GM19372 (cell line): ENCODE results near the gene INPP5A.
"Not testable (repeated sequence)": the region's sequence is repeated elsewhere in the genome, so short reads cannot be mapped to it uniquely, and the experiment has no call there.

ENCODE experiments used
- ATAC-seq: cut with Tn5 transposase; IDR thresholded peaks from one replicate; pipeline ENCODE4 v1.9.1; 2021; ENCODE audit warnings: mild to moderate bottlenecking, low read depth, moderate library complexity; ENCODE audit not compliant: unreplicated experiment

INPP5A gene

DNA sequence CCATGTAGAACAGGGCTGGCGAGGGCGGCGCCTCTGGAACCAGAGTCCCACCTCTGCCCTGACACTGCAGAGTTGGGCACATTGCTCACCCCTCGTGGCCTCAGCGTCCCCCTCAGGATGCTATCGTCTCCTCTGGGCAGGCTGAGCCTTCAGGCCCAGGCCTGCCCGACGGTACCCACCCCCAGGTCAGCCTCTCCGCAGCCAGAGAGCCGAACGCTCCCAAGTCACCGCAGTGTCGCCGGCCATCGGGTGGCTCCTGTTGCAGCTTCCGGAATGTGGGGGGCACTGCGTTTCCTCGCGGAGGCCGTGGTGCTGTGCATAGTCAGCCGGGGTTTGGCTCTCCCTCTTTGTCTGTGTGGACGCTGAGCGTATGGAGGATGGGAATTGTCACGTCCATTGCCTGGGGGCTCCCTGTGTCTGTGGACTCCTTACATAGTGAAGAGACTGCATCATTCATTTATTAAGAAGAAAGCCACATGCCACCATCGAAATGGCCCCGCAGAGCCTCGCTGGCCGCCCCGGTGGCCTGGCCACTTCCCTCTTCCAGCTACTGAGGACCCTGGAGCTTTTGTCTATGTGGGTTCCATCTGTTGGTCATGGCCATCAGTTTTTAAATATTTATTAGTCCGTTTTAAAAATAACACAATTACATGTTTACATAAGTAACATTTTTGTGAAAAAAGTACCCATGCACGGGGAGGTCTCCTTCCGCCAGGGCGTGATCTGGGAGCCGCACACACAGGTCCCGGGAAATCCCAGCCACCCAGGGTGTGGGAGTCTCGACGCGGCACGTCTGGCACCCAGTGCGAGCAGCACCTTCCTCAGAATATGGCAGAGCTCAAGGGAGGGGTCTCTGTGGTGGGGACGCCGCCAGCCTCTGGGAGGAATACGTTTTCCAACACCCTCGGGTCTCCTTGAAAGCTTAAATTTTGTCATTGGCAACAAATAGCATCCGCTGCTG, 232.8 kb downstream of the INPP5A start:
- ATAC-seq, result no peak

DNA sequence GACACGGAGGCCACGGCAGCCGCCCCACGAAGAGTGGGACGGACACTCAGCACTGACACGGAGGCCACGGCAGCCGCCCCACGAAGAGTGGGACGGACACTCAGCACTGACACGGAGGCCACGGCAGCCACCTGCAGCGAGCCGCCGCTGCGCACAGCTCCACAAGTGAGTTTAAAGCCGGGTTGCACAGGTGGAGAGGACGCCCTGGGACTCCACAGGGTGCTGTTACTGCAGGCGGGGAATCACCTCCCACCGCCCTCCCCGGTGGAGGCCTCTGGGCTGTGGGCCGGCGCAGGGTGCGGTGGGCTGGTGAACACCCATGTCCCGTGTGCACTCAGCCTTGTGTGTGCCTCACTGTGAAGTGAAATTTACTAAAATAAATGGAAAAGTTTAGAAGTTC, 235.2 kb downstream of the INPP5A start:
- not testable (repeated sequence) for ATAC-seq

DNA sequence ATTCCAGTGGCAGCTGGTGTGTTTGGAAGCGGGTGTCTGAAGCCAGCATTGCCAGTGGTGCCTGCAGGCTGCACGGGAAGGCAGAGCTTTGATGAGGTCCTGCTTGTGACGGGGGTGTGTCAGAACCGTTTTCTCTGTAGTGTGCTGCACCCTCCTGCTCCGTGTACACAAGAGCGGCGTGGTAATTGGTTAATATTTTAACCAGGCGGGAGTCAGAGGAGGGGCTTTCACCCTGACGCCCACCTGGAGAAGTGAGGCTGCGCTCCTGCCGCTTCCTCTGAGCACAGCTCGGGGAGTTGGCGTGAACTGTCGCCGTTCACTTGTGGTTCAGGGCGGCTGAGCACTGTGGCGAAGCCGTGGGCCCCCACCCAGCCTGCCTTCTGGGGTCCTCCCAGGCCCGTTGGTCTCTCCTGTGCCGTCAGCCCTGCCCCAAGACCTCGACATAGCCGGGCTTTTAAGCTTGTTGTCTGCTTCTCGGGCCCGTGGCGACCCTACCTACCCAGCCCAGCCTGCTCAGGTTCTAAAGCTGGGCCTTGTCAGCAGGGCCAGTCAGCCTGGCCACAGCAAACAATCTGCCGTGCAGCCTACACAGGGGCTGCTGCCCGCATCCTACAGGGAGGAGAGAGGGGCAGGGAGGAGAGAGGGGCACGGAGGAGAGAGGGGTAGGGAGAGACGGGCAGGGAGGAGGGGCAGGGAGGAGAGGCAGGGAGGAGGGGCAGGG, 236.8 kb downstream of the INPP5A start:
- no peak for ATAC-seq

DNA sequence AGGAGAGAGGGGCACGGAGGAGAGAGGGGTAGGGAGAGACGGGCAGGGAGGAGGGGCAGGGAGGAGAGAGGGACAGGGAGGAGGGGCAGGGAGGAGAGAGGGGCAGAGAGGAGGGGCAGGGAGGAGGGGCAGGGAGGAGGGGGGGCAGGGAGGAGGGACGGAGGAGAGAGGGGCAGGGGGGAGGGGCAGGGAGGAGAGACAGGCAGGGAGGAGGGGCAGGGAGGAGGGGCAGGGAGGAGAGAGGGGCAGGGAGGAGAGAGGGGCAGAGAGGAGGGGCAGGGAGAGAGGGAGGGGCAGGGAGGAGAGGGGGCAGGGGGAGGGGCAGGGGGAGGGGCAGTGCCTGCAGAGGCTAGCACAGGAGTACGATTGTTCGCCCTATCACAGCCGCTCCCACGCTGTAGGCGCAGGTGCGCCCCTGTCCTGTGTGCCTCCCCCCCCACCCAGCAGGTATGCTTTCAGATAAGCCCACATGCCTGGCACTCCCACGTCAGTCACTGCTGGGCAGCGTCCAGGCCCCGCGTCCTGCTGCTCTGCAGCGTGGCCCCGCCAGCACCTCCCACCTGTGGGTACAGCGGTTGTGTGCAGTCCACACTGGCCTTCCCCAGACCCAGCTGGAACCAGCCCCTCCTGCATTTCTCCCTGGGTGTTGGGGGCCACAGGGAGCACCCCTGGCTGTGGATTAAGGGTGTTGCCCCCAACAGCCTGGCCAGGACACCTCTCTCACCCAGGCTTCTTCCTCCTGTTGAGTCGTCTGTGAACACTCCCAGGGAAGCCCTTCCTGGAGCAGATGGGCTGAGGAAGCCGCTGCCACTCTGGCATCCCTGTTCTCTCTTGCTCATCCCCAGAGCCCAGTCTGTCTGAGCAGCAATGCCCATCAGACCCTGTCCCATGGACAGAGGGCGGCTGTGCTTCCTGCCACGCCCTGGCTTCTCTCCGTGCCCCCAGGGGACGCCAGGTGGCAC, 237.6 kb downstream of the INPP5A start:
- ATAC-seq, result no peak

DNA sequence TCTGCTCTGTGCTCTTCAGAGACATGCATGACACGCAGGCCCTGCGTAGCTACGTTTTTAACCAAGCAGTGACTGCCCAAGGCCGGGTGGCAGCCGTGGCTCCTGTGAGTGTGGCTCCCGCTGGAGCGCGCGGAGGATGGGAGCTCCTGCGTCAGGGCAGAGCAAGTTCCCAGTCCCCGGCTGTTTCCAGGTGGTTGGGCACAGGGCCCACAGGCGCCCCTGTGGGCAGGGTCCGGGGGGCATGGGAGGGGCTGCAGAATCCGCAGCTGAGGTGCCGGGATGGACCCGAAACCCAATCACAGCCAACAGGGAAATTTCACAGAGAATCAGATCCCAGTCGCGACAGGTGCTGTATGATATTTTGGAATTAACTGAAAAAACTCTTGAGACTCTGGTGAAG, 238.6 kb downstream of the INPP5A start:
- no peak for ATAC-seq

DNA sequence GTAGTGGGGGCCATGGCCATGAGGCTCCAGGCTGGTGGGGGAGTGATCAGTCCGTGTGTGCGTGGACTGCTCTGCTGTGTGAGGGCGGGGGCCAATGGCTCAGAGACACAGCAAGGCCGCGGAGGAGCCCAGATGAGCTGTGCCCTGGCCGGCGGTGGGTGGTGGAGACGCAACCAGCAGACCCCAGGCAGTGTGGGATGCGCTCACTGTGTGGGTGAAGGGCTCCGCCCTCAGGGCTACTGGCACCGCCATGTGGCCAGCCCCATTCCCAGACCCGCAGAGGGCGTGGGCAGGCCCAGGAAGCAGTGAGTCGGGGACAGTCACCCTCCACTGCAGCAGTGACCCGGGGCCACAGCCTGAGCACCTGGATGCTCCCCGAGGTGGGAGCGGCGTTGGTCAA, 239.2 kb downstream of the INPP5A start:
- ATAC-seq, result no peak

DNA sequence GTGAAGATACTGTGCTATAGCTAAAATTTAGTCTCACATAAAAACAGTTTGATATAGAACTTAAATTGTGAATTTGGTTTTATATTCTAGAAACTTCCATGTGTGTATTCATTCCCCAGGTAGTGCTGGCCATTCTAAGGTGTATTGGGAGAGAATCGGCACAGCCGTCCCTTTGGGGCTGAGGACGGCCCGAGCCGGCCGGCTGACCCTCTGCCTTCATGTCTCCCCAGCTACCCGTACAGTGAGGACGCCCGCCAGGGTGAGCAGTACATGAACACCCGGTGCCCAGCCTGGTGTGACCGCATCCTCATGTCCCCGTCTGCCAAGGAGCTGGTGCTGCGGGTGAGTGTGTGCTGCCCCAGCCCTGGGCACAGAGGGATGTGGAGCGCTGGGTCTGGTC, 239.9 kb downstream of the INPP5A start:
- no peak for ATAC-seq

DNA sequence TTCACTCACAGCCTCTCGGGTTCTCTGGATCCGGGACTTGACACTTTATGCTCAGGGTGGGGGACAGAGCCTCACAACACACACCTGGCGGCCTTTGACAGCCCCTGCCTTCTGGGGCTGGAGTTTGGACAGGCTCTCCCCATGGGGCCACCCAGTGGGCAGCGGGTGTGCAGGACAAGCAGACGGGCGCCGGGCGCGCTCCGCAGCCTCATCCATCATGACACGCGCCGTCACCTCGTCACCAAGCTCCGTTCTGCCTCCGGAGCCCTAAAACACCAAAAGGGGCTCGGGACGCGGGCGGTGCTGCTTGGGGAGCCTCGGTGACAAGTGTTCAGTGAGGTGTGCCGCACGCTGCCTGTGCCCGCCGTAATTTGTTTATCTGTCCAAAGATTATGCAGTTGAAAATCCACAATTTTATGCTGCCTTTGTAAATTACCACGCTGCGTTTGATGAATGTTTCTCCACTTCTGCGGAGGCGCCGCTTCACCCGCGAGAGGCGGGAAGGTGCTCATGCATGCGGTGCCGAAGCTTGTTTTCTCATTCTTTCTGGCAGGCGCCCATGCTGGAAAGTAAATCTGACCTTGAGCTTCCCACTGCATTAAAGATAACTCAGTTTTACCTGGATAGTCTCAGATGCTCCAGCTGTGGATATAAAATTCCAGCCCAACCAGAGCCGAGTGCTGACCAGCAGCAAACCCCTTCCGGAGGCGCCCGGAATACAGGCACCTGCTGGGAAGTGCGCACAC, 242.1 kb downstream of the INPP5A start:
- ATAC-seq, result no peak

DNA sequence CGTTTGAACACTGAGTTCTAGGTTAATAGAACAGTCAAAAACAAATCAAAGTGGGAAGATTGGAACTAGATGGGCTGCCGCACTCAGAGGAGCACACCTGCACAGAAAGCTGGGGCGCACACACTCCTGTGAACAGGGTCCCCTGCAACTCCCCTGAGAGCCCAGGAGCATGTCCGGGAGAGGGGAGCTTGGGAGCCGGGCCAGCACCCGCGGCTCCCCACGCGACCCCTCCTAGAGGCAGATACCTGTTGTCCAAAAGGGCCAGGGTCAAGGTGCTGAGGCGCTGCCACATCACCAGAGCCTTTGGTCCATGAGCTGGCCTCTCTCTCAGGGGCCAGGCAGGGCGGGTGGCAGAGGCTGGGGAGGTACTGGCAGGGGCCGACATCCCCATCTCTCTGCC, 242.8 kb downstream of the INPP5A start:
- ATAC-seq, result no peak

DNA sequence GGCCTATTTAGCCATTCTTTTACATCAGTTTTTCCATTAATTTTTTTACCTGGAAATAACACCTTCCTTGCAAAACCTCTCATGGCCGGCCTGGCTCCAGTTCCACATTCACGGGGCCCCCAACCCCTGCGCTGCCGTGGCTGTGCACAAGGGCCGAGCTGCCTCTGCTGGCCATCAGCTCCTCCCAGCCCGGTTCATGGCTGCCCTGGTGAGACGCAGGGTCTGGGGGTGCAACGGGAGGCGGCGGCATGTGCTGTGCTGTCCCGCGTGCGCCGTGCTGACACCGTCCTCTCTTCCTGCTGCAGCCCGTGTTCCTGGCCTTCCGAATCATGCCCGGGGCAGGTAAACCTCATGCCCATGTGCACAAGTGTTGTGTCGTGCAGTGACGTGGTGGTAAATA, 244.0 kb downstream of the INPP5A start:
- no peak for ATAC-seq

DNA sequence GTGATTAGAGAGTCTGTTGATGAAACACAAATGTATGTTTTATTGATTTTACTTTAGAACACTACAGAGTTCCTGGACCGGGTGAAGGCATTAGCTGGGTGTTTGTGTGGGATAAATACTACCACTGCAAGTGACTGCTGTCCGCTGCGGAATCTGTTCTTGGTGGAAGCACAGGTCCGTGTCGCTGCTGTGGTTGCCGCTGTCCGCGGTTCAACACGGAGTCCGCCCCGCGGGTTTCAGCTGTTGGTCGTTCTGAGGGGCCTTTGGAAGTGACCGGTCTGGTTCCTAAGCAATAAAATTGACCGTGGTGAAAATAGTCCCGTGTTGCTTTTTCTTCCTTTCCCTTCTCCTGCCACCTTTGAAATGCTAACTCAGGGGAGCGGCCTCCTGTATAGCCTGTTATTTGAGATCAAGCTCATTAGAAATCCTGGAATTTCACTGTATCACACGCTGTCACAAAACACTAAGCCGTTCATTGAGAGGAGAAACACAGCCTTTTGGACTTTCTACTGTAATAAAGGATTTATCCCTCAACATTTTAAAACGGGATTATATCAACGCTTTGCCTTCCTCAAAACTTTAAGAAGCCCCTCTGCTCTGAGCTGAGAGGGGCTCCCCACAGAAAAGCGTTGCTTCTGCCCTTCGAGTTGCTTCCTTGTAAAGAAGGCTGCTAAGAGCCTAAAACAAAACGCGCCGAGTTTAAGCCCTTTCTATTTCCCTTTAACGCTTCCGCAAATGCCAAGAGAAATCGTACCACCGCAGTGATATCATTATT, 245.8 kb downstream of the INPP5A start:
- no peak for ATAC-seq

DNA sequence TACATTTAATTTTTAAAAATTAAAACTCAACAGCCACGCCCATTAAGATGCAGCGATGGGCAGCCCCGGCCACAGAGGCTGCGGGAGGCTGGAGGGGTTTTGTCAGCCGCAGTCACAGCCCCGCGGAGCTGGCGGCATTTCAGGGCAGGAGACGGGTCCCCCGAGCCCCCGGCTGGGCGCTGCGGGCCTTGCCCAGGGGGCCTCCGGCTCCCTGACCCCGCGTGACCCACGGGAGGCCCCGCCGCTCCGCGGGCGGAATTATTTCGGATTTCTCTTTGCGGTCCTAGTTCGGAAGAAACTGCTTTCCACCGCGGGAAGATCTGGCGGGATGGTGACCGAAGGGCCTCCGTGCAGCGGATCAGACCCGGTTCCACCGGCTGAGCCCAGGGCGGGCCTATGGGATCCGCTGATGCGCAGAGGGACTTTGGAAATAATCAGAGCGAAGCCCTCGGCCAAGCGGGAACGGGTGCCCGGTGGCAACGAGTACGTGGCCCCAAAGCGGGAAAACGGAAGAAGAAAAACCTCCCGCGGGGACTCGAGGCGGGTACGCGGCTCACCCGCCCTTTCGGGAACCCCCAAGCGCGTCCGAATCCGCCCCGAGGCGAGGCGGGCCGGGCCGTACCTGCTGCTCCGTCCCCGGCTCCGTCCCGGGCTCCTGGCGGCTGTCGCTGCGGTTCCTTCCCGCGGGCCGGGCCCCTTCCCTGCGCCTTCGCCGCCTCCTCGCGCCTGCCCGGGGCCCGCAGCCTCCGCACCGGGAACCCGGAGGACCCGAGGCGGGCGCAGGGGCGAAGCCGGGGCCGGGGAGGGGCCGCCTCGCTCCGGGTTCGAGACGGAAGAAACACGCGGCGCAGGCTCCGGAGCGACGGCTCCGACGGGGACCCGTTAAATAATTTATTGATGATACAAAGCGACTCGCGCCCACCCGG, 246.6 kb downstream of the INPP5A start:
- no peak for ATAC-seq

DNA sequence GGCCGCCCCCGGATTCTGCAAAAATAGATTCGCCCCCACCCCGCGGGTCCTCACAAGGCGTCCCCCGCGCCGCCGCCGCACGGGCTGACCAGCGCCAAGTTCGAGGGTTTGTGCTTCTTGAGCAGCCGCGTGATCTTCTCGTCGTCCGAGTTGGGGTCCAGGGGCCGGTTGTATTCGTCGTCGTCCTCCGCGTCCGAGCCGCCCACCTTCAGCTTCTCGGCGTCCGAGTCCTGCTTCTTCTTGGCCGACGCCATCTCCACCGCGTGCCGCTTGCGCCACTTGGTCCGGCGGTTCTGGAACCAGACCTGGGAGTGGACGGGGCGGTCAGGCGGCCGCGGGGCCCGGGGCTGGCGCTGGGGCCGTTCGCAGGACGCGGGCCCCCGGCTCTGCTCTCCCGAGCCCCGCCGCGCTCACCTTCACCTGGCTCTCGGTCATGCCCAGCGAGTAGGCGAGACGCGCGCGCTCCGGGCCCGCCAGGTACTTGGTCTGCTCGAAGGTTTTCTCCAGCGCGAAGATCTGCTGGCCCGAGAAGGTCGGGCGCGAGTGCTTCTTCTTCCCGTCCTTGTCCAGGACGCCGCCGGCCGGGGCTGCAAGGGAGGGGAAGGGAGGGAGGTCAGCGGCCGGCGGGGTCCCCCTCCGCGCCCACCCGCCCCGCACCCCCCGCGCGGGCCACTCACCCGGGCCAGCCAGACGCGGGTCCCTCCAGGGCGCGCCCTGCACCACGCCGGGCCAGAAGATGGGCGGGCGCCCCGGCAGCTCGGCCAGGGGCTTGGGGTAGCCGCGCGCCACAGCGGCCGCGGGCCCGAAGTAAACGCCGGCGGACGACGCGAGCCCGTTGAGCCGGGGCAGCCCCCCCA, 247.5 kb downstream of the INPP5A start:
- ATAC-seq, result no peak

DNA sequence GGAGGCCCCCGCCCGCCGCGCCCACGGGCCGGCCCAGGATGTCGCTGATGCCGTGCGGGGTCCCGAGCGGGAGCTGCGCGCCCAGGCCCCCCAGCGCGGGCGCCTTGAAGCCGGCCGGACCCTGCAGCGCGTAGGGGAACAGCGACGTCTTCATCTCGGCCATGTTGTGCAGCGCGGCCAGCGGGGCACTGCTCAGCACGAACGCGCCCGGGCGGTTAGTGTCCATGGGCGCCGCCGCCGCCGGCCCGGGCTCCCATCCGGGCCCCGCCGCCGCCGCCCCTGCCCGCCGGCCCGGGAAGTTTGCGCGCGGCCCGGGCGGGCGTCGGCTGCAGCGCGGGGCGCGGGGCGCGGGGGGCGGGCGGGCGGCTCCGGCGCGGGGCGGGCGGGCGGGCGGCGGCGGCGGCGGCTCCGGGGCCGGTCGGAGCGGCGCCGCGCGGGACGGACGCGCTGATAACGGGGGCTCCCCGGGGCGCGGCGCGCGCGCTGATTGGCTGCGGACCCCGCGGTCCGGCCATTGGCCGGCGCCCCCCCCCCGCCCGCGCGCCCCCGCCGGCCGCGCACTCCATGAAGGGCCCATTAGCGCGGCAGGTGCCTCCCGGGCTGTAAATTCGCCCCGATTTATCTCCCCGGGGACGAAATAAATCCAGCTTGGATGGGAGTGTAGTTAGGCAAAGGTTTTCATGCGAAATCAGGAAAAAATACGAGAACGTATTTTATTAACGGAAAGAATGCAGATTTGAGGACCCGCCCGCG, 248.3 kb downstream of the INPP5A start, which contains the start of gene NKX6-2:
Gene NKX6-2 (minus strand): TSS at position 425 of the 753 bp plus-strand sequence. CDS start 199 bp downstream, at position 226.
- no peak for ATAC-seq

DNA sequence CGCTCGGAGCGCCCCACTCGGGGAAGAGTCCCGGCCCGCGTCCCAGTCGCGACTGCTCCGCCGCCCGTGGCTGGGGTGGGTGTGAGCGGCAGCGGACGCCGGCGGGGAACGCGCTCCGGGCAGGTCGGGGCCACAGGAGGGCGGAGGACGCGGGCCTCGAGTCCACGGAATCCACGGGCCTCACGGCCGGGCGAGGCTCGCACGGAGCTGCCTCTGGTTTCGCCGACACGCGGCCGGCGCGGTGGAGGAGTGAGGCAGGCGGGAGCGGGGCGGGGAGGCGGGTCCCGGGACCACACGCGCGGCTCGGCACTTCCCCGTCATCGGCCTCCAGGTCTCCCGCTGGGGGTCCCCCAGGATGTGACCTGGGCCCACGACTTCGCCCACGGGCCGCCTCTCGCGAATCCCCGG, 248.9 kb downstream of the INPP5A start:
- no peak for ATAC-seq

DNA sequence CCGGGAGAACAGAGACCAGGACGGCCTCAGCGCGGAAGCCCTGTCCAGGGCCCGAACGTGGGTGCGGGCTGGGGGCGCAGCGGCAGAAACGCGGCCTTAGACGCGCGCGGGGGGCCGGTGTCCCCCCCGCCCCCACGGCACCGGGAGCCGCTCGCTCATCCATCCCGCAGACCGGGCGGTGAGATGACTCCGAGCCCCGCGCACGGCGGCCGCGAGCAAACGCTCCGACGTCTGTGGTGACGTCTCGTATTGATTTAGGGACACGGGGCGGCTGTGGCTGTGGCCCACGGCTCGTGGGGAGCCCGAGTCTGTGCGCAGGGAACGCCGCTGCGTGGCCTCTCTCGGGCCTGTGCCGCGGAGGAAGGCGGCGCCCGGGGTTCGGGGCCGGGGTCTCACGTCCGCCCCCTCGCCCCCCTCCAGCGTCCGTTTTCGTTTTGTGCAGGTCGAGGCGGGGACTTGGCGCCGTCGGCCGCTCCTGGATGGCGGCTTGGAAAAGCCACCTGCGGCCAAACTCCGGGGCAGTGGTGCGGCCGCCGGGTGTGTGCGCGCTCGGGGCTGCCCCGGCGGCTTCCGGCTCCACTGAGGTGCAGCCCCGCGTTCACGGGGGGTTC, 249.4 kb downstream of the INPP5A start:
- ATAC-seq, result no peak
